NK-92 (cell line): ENCODE results near the gene PAK6.

Experiments
- DNase-seq: peaks from one replicate; lab custom pipeline; 2025; ENCODE audit not compliant: unreplicated experiment; lab: John Stamatoyannopoulos, UW

Gene PAK6

DNA sequence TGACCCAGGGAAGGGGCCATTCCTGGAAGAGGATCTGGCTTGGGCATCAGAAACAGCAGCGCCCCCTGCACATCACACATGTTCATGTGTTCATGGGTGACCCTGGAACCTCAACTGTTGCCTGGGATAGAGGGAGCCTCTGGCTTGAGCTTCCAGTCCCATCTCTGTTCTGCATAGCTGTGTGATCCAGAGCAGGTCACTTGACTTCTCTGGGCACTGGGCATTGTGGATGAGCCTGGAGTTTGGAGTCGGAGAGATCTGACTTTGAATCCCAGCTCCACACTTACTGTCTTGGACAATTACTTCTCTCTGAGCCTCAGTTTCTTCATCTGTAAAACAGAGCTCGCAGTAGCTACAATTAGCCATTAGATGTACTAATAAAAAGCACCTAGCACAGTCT is 15.6 kb downstream of the PAK6 start:
- no peak for DNase-seq

- no peak for DNase-seq
These were observed 16.2 kb downstream of the PAK6 start for GRCh38 chr15:40255033-40255432.

DNA sequence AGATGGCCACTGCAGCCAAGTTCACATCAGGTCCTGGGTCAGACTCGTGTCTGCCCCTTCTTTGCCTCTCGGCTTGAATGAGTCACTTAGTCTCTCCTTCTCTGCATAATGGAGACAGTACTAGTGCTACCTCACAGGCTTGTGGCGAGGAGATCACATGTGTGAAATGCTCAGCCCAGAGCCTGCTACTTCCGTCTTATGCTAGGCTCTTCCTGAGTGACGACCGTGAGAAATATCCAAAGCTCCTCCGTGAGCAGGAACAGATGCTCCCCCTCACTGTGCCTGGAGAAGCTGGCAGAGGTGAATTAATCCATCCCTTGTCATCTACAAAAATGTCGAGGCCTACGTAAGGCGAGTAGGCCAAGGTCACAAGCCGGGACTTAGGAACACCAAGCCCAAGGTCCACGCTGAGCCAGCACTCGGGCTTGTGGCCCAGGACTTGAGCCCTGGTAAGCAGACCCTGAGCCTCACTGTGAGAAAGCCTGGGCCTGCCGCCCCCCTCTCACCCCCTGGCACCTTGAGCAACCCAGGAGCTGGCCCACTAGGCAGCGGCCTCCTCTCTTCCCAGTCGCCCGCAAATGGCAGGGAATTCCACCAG is 17.9 kb downstream of the PAK6 start:
- peak; percentile 15 for DNase-seq

GRCh38 chr15:40257656-40258450 is 19.0 kb downstream of the PAK6 start:
- no peak for DNase-seq

DNA sequence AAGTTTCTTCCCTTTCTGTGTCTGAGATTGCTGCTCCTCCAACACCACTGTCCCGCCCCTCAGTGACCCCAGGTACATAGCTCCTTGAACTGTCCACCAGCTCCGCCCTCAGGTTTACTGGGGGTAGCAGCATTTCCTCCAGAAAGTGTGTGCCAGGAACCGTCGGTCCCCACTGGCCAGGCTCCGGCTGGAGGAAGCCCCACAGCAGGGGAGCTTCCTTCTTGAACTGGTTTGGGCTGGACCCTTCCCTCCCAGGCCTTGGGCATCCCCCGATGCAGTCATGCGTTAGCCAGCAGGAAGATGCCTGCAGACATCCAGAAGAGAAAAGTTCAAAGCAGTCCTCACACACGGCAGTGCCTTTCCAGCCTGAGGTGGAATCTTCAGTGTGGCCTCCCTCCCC is 19.7 kb downstream of the PAK6 start:
- DNase-seq: no peak

DNA sequence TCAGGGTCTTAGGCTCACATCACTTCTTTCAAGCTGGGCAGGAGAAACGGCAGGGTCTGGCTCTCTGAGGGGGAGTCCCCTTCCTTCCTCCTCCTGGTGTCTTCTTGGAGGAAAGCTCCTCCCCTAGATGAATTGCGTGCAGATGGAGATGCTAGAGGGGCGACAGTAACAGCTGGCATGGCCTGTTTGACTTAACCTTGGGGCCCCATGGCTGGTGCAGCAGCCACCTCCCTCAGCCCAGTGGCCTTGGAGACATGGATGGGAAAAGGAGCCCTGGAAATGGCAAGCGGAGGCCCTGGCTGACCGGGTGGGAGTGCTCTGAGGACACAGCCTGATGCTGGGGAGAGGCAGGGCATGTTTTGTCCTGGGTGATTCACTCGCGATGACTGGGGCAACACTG is 20.2 kb downstream of the PAK6 start:
- DNase-seq: no peak

- DNase-seq: no peak
These were observed 24.3 kb downstream of the PAK6 start for GRCh38 chr15:40263024-40263754.

DNA sequence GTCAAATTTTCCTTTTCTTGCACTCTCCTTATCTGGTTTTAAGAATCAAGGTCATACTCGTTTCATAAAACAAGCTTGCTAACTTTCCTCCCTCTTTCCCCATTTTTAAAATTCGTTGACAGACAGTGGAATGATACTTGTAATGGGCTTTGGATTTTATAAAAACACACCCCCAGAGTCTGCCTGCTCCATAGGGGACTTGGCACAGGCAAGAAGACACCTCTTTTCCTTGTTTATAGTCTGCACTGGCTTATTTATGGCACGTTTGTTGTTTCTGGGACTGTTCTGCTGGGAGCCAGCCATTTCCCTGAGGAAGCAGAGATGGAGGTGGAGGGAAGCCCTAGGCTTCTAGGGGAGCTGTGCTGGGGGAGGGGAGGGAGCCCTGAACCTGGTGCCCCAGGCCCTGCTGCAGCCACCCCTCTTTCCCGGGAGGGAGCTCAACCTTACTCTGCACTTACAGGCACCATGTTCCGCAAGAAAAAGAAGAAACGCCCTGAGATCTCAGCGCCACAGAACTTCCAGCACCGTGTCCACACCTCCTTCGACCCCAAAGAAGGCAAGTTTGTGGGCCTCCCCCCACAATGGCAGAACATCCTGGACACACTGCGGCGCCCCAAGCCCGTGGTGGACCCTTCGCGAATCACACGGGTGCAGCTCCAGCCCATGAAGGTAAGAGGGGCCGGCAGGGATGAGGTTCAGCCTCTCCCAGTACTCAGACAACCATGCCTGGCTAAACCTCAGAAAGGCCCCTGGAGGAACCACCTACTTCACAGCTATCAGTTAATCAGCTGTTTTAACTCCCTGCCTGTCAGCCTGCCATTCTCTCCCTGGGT is 25.7 kb downstream of the PAK6 start:
- no peak for DNase-seq

GRCh38 chr15:40265355-40265754 is 26.5 kb downstream of the PAK6 start:
- DNase-seq: no peak

- no peak for DNase-seq
These were observed 27.0 kb downstream of the PAK6 start for GRCh38 chr15:40265875-40266274.

DNA sequence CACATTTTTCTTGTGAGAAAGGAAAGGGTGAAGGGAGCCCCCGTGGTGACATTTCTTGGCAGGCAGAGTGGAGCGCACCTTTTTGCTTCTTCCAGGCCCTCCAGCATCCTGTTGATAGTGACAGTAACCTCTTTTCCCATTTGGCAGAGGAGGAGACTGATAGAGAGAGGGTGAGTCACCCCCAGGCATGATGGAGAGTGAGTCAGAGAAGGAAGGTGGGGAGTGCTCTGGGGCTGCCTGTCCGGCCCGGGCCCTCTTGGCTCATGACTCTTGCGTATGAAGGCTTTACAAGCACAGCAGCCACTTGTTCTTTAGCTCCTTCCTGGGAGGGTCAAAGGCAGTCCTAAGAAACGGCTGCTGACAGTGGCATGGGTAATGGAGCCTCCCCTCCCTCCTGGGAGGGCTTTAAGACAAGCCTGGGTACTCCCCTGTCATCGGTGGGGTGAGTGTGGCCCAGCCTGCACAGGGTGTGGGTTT is 28.0 kb downstream of the PAK6 start:
- DNase-seq: no peak

DNA sequence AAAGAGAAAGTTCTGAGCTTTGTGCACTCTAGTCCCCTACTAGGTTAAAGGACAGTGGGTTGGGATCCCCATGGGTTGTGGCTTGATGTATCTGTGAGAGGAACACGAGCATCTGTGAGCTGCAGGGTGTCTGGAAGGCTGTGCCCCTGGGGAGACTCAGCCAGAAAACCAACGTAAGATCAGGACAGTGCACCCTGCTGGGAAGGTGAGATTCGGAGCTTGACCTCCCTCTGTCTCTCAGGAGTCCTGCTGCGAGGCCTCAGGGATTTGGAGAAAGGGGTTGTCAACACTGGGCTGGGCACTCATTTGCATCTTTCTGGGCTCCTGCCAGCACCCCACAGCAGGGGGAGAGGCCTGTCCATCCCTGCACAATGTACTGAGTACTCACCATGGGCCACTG is 28.8 kb downstream of the PAK6 start:
- DNase-seq: no peak

- DNase-seq: no peak
These were observed 30.7 kb downstream of the PAK6 start for GRCh38 chr15:40269604-40270003.

GRCh38 chr15:40270246-40270995 is 31.6 kb downstream of the PAK6 start:
- DNase-seq: no peak

DNA sequence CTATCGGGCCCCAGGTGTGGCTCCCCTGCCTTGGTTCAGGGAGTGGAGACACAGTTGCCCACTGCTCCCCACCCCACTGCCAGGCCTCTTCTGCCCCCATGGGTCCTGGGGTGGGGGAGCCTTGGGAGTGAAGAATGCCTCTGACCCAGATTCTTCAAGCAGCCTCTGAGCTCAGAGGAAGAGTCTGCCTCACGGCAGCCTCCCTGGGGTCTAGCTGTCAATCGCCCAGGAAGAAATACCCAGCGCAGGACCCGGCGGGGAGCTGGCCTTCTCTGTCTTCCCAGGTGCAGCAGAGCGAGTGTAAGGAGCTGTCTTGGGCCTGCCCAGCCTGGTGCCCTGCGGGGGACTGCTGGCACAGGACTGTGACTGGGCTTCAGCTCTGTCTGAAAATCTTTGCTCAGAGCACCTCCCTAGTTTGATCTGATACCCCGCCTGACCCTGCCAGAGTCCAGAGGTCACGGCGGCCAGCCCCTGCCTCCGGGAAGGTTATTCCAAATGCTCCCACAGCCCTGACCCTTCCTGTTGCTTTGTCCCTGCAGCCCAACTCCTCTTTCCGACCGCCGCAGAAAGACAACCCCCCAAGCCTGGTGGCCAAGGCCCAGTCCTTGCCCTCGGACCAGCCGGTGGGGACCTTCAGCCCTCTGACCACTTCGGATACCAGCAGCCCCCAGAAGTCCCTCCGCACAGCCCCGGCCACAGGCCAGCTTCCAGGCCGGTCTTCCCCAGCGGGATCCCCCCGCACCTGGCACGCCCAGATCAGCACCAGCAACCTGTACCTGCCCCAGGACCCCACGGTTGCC is 33.0 kb downstream of the PAK6 start:
- DNase-seq: no peak

DNA sequence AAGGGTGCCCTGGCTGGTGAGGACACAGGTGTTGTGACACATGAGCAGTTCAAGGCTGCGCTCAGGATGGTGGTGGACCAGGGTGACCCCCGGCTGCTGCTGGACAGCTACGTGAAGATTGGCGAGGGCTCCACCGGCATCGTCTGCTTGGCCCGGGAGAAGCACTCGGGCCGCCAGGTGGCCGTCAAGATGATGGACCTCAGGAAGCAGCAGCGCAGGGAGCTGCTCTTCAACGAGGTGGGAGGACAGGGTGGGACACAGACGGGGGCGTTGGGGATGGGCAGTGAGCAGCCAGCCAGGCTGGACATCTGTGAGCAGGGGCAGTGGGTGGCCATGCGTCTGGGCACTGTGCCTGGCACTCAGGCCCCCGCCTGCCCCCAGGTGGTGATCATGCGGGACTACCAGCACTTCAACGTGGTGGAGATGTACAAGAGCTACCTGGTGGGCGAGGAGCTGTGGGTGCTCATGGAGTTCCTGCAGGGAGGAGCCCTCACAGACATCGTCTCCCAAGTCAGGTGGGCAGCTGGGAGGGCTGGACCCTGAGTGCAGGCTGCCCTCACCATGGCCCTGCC is 33.7 kb downstream of the PAK6 start:
- DNase-seq: no peak

DNA sequence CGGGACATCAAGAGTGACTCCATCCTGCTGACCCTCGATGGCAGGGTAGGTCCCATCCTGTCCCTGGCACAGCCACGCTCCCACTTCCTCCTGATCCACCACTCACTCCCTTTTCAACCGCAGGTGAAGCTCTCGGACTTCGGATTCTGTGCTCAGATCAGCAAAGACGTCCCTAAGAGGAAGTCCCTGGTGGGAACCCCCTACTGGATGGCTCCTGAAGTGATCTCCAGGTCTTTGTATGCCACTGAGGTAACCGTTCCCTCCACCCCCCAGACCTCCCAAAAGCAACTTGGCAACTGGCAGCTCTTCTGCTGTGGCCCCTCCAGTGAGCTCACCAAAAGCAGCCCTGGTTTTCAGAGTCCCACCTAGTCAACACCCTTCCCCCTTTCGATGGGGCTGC is 34.6 kb downstream of the PAK6 start:
- DNase-seq: no peak

- peak; percentile 19 for DNase-seq
These were observed 35.7 kb downstream of the PAK6 start for GRCh38 chr15:40274350-40275274.
